AG08395 (cell line): ENCODE measurements around the gene NOSIP.

ENCODE experiments used
- DNase-seq: peaks from one replicate; pipeline ENCODE4 v3.0.0; 2012; ENCODE audit warnings: mixed read lengths, low spot score

The NOSIP gene

DNA sequence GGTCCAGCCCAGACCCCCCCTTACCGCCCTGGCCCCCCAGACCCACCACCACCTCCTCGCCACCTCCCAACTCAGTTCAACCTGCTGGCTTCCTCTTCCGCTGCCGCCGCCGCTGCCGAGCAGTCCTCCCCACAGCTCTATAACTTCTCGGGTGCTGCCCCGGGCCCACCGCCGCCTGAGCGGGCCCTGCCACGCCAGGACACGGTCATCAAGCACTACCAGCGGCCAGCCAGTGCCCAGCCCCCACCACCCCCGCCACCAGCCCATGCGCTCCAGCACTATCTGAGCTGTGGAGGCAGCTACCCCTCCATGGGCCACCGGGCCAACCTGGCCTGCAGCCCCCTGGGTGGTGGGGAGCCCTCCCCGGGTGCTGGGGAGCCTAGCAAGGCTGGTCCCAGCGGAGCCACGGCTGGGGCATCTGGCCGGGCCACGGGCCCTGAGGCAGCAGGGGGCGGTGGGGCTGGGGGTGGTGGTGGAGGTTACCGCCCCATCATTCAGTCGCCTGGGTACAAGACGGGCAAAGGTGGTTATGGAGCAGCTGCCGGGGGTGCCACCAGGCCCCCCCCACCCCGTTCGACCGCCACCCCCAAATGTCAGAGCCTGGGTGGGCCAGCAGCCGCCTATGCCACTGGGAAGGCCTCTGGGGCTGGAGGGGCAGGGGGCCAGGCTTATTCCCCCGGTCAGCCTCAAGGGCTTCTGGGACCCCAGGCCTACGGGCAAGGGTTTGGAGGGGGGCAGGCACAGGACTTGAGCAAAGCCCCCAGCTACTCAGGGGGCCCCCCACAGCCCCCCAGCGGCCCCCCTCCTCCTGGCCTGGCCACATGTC, 14.8 kb upstream of the NOSIP start:
- DNase-seq: no peak

DNA sequence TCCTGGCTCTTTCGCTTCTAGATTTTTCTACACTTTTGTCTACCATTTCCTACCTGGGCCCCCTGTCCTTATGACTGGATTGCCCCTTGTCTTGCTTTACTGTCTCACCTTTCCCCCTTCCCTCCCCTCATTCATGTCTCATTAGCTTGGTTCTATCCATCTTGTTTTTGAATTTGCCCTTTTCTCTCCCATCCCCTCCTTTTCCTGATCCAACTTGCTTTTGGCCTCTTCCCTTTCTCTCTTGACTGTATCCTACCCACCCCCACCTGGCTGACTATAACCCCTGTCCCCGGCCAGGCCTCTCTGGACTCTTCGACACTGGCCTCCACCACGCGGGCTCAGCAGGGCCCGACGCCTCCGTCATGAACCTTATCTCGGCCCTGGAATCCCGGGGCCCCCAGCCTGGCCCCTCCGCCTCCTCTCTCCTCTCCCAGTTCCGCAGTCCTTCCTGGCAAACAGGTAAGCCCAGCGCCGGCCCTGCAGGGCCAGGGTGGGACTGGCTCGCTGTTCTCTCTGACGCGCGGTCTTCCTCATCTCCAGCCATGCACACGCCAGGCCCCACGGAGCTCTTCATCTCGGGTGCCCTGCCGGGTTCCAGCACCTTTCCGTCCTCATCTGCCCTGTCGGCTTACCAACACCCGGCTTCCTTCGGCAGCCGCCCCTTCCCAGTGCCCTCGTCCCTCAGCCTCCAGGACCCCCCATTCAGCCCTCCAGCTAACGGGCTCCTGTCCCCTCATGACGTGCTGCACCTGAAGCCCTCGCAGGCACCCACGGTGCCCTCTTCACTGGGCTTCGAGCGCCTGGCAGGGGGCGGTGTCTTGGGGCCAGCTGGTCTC, 14.0 kb upstream of the NOSIP start:
- DNase-seq: no peak

DNA sequence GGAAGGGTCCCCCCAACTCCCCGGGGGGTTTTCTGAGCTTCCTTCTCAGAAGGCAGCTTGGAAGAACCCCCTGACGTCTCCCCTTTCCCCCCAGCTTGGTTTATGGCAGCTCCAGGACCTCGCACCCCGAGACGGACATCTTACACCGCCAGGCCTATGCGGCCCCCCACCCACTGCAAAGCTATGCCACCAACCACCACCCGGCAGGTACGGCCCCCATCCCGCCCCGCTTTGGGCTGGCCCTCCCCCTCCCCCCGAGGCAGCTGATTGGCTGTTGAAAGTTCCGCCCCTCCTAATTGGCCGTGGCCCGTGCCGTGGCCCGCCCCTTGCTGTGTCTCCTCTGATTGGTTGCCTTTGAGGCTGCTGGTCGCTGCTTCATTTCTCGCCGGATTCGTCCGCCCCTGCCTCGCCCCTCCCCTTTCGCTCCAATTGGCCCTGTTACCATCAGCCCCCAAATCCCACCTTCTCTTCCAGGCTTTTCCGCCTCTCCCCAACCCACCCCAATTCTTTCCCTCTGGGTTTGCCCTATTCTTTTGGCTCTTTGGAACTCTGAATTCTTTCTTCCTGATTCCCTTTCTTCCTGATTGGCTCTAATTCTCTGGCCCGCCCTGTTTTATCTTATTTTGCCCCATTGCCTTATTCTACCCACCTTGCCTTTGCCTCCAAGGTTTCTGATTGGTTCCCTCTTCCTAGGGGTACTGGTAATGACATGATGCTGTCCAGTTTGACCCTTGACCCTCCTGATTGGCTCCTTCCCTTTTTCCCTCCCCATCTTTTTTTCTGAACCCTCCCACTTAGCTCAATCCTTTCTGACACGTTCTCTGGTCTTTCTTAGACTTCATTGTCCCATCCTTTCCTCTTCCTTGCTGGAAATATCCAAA, 13.1 kb upstream of the NOSIP start:
- peak; percentile 100 for DNase-seq

GRCh38 chr19:49592486-49593232, 12.3 kb upstream of the NOSIP start:
- no peak for DNase-seq

DNA sequence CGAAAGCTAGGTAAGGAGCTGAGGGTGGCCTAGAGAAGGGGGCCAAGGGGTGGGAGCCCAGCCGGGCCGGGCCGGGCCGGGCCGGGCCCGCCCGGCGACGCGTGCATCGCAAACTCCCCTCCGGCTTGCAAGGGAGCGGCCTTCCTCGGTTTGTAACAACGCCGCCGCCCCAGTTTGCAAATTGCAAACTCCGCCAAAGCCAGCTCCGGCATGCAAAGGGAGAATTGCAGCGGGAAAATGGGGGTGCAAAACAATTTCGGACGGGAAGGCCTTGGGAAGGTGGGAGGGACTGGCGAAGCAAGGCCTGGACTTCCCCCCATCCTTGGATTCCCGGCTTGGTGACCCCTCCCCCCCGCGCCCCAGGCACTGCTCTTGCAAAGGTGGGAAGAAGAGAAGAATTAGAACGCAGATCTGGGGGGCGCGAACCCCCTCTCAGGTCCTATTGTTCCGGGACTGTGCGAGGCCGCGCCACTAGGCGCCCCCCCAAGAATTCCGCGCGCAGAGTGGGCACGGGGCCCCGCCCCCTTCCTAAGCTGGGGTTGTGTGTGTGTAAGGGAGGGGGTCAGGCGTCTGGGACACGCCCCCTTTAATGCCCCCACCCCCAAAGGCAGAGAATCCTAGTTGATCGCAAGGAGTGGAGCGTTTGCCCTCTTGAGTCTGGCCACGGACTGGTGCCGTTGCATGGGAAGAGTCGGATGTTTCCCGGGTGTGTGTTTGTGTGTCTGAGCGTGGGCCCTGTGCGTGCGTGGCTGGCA, 11.6 kb upstream of the NOSIP start:
- peak; percentile 34 for DNase-seq

DNA sequence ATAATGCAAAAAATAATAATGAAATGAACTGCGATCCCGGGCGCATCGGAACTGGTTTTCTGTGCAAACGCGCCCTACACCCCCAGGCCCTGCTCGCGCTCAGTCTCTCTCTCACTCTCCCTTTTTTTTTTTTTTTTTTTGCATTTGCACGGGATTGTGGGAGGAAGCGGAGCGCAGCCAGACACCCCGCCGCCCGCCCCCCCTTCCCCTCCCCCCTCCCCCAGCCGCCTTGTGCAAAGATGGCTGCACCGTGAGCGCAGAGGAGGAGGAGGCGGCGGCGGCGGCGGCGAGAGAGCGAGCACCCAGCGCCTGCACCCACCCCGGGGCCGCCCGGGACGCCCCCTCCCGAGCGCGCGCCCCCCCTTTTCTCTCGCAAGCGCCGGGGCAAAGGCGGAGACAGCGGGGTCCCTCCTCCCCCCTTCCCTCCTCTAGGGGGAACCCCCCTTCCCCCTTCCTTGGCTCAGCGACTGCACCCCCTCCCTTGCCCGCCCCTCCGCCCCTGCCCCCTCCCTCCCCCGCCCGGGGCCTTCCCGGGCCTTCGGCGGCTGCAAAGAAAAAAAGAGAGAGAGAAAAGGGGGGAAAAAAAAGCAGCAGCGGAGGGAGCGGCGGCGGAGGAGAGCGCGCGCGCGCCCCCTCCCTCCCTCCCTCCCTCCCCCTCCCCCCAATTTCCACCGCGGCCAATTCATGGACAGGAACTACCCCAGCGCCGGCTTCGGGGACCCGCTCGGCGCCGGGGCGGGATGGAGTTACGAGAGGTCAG, 10.8 kb upstream of the NOSIP start, which contains the start of gene PRR12:
PRR12 (plus strand) TSS at position 212 of the 760 bp plus-strand sequence; CDS start at position 685, 473 bp downstream.
- DNase-seq: peak; percentile 88

GRCh38 chr19:49590071-49590970, 10.0 kb upstream of the NOSIP start:
- DNase-seq: peak; percentile 96

DNA sequence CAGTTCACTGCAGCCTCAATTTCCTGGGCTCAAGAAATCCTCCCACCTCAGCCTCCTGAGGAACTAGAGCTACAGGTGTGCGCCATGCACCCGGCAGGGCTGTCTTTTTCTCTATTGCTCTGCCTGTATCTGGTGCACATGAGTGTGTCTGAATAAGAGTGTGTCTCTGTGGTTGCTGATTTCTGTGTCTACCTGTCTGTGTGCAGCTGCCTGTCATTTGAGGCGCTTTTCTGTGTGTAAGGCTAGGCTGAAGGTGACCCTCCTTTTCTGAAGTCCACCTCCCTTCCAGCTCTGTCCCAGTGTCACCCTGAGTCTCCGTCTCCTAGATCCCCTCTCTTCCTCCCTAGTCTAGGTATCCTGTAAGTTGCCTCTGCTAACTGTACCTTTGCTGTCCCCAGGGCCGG, 9.1 kb upstream of the NOSIP start:
- no peak for DNase-seq

GRCh38 chr19:49588365-49589122, 8.2 kb upstream of the NOSIP start:
- no peak for DNase-seq

GRCh38 chr19:49587227-49587626, 6.9 kb upstream of the NOSIP start:
- no peak for DNase-seq

- DNase-seq: no peak
Measured at GRCh38 chr19:49585023-49585422, 4.7 kb upstream of the NOSIP start.

DNA sequence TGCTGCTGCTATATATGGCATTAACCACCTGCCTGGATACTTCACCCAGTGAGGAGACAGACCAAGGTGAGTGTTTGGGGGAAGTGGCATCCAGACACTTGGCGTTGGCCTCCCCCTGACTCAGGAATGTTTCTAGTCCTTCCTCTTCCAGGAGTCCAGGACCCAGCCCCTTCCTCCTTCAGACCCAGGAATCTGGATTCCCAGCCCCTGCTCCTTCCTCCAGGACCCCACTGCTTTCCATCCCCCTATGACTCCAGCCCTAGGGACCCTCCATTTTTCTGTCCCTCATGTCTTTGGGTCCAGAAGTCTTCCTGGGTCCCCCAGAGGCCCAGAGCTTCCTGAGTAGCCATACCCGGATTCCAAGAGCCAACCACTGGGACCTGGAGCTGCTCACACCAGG, 2.9 kb upstream of the NOSIP start:
- no peak for DNase-seq

DNA sequence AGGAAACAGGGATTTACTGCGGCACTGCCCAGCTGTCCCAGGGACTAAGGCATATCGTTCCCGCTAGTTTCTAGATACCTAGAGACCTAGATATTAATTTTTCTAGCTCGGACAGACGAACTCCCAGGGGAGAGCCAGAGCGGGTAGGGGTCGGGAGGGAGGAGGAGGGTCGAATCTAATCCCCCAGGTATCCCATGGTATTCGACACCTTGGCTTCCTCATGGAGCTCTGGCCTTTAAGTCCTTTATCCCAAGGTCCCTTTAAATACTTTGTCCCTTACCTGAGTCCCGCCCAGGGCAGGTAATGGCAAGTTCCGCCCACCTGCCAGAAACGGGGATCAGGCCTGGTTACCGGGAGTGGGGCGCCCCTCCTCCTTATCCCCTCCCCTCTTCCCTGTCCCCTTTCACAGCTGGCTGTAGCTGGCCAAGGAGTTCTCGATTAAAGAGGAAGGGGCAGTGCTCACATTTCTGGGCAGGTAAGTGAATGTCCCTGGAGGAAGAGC, 702 bp upstream of the NOSIP start, which contains the start of gene PRRG2:
PRRG2 (plus strand) TSS at position 310 of the 502 bp plus-strand sequence. CDS start 1,904 bp downstream, outside the sequence.
- DNase-seq: no peak

- DNase-seq: no peak
Measured at GRCh38 chr19:49579947-49580263, 451 bp downstream of the NOSIP start.

- DNase-seq: no peak
Measured at GRCh38 chr19:49579193-49579592, 1.2 kb downstream of the NOSIP start.

DNA sequence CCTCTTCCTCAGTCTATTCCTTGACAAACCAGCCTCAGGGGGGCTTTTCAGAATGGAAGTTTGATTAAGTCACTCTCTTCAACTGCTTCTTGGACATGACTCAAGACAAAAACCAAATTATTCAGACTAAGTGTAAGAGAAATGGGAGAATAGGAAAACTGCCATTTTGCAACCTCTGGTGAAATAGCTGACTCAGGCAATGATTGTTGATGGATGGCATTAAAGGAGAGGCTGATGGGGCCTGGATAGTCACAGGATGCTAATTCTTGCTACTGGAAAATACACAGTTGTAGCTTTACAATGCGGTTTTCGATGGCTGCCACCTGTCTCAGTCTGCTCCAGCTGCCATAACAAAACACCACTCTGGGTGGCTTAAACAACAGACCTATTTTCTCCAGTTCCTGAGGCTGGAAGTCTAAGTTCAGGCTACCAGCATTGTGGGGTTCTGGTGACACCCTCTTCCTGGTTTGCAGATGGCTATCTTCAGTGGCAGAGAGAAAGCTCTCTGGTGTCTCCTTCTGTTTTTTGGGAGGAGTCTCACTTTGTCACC, 6.1 kb downstream of the NOSIP start:
- DNase-seq: no peak

GRCh38 chr19:49573425-49573824, 6.9 kb downstream of the NOSIP start:
- DNase-seq: no peak

GRCh38 chr19:49573009-49573408, 7.3 kb downstream of the NOSIP start:
- DNase-seq: no peak
